Loucy (cell line): Measurements from ENCODE around the gene PIGU.

Source experiments
- EZH2phosphoT487 ChIP-seq: fragments of 200-600 bp; IDR thresholded peaks from 2 replicates; pipeline ENCODE4 v1.6.1; 2018; ENCODE audit warnings: antibody characterized with exemption, mild to moderate bottlenecking, moderate library complexity, borderline replicate concordance
- TF ChIP-seq, protein P1 (sequence below): fragments of 200-600 bp; sonication (generic); conservative IDR thresholded peaks from 2 replicates; pipeline ENCODE4 v1.5.1; 2014; ENCODE audit warnings: mild to moderate bottlenecking, antibody characterized with exemption, low read length

DNA sequence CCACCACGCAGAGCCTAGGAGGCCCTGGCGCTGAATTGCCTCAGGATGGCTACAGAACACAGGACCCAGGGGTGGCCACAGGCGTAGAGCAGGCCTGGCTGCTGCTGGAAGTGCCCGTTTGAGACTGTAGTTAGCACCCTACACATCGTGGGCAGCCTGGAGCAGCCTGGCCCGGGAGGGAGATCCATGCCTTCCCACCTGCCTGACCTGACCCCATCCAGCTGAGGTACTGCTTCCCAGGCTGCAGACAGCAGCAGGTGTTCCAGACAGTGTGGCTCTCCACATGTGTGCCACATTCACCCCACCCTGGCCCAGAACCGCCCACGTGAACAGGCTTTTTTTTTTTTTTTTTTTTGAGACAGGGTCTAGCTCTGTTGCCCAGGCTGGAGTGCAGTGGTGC is 139.2 kb downstream of the PIGU start:
- TF ChIP-seq, protein P1, sequence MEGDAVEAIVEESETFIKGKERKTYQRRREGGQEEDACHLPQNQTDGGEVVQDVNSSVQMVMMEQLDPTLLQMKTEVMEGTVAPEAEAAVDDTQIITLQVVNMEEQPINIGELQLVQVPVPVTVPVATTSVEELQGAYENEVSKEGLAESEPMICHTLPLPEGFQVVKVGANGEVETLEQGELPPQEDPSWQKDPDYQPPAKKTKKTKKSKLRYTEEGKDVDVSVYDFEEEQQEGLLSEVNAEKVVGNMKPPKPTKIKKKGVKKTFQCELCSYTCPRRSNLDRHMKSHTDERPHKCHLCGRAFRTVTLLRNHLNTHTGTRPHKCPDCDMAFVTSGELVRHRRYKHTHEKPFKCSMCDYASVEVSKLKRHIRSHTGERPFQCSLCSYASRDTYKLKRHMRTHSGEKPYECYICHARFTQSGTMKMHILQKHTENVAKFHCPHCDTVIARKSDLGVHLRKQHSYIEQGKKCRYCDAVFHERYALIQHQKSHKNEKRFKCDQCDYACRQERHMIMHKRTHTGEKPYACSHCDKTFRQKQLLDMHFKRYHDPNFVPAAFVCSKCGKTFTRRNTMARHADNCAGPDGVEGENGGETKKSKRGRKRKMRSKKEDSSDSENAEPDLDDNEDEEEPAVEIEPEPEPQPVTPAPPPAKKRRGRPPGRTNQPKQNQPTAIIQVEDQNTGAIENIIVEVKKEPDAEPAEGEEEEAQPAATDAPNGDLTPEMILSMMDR, result no peak
- TF ChIP-seq EZH2phosphoT487, result no peak
